ENCODE measurements around the gene CHI3L2. TPM values are rescaled to one million over a fixed set of nuclear protein-coding genes. Genes with fewer than 3 reads are reported as not detected.

Gene CHI3L2
- total RNA-seq, 1 donor from 2014 or later: 50.3 TPM

GRCh38 chr1:111223126-111223685 lies 4.3 kb upstream of the CHI3L2 start:
- TF ChIP-seq CTCF (IDR thresholded peaks at IDR 0.05): no peak
- DNase-seq (no peak), ATAC-seq (no peak)
- Histone ChIP-seq H3K9me3 (no peaks in the 10 kb centered on the region), H3K36me3 (no peaks in the 10 kb centered on the region), H3K27ac (no peak overlapping the region), H3K27me3 (no peaks in the 10 kb centered on the region), H3K4me3 (no peak overlapping the region), H3K4me1 (peaks cover 52% of the 10 kb centered on the region)
- intact Hi-C loops (cut with DNase I): no loop called here

- TF ChIP-seq CTCF (IDR thresholded peaks at IDR 0.05): no peak
- Histone ChIP-seq H3K27me3 (no peaks in the 10 kb centered on the region), H3K27ac (no peak overlapping the region), H3K9me3 (no peaks in the 10 kb centered on the region), H3K4me1 (peaks cover 54% of the 10 kb centered on the region), H3K4me3 (no peak overlapping the region), H3K36me3 (no peaks in the 10 kb centered on the region)
- no peak for ATAC-seq
- intact Hi-C loops (cut with DNase I): no loop called here
- no peak for DNase-seq
These were observed 2.4 kb upstream of the CHI3L2 start for GRCh38 chr1:111225091-111225490.

GRCh38 chr1:111225717-111226400 lies 1.7 kb upstream of the CHI3L2 start:
- no peak for ATAC-seq
- peaks cover 48% of the 10 kb centered on the region for H3K4me1 ChIP-seq
- intact Hi-C loops (cut with DNase I): no loop called here

GRCh38 chr1:111227851-111228747 lies 586 bp downstream of the CHI3L2 start:
- Histone ChIP-seq H3K4me1 (peaks cover 26% of the 10 kb centered on the region), H3K27ac (no peak overlapping the region), H3K36me3 (no peaks in the 10 kb centered on the region), H3K27me3 (no peaks in the 10 kb centered on the region), H3K9me3 (no peaks in the 10 kb centered on the region), H3K4me3 (no peak overlapping the region)
- ATAC-seq (peak; percentile 65), DNase-seq (no peak)
- no peak for TF ChIP-seq CTCF (IDR thresholded peaks at IDR 0.05)
- intact Hi-C loops (cut with DNase I): no loop called here

More at GRCh38 chr1:111225717-111226400, 1.7 kb upstream of the CHI3L2 start:
- no peak for DNase-seq
- no peak overlapping the region for H3K27ac ChIP-seq
- H3K9me3 ChIP-seq: no peaks in the 10 kb centered on the region
- H3K4me3 ChIP-seq: no peak overlapping the region
- H3K36me3 ChIP-seq: no peaks in the 10 kb centered on the region
- no peaks in the 10 kb centered on the region for H3K27me3 ChIP-seq
- no peak for TF ChIP-seq CTCF (IDR thresholded peaks at IDR 0.05)

- intact Hi-C loops (cut with DNase I): no loop called here
- no peaks in the 10 kb centered on the region for H3K36me3 ChIP-seq
- TF ChIP-seq CTCF (IDR thresholded peaks at IDR 0.05): no peak
These were observed 1.2 kb downstream of the CHI3L2 start for GRCh38 chr1:111228748-111229126.

More at GRCh38 chr1:111228748-111229126, 1.2 kb downstream of the CHI3L2 start:
- no peak for DNase-seq
- H3K4me1 ChIP-seq: peaks cover 21% of the 10 kb centered on the region
- no peak for ATAC-seq
- no peak overlapping the region for H3K27ac ChIP-seq
- H3K9me3 ChIP-seq: no peaks in the 10 kb centered on the region
- H3K27me3 ChIP-seq: no peaks in the 10 kb centered on the region
- no peak overlapping the region for H3K4me3 ChIP-seq

Data from upper lobe of right lung (tissue), 1 donor.